ENCODE measurements around the gene OR2F1. TPM values are rescaled to one million over a fixed set of nuclear protein-coding genes. Genes with fewer than 3 reads are reported as not detected.

OR2F1 gene, protein sequence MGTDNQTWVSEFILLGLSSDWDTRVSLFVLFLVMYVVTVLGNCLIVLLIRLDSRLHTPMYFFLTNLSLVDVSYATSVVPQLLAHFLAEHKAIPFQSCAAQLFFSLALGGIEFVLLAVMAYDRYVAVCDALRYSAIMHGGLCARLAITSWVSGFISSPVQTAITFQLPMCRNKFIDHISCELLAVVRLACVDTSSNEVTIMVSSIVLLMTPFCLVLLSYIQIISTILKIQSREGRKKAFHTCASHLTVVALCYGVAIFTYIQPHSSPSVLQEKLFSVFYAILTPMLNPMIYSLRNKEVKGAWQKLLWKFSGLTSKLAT
- not detected in 2 replicates for total RNA-seq (ENCODE audit: low replicate concordance)
- long read RNA-seq, result 0 reads

DNA sequence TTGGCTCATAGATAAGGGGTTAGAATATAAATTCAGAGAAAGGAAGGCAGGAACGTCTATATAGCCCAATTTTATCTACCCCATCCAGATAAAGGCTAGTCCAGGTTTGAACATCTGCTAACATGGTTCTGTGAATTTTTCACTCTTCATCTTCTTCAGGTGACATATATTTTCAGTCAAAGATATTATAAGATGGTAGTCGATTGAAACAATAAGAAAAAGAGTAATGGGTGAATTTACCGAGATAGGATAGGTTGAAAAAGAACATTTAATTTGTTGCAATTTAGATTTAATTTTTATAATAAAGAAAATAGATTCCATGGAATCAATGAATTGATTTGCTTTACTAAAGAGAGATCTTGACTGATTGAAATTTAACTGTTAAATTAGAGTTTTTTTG is at the start of gene OR2F1:
Gene OR2F1, plus strand, starts transcription at position 301 of the 400 bp plus-strand sequence. CDS start 5,127 bp downstream, outside the sequence.
- no peaks in the 10 kb centered on the region for H3K4me1 Mint-ChIP-seq (ENCODE audit: unreplicated experiment)
- peaks cover 19% of the 10 kb centered on the region for H3K27me3 Mint-ChIP-seq
- no peak within 1 kb of the TSS for H3K4me3 Mint-ChIP-seq
- H3K27ac Mint-ChIP-seq, result no peak within 1 kb of the TSS
- TF ChIP-seq, protein P1, sequence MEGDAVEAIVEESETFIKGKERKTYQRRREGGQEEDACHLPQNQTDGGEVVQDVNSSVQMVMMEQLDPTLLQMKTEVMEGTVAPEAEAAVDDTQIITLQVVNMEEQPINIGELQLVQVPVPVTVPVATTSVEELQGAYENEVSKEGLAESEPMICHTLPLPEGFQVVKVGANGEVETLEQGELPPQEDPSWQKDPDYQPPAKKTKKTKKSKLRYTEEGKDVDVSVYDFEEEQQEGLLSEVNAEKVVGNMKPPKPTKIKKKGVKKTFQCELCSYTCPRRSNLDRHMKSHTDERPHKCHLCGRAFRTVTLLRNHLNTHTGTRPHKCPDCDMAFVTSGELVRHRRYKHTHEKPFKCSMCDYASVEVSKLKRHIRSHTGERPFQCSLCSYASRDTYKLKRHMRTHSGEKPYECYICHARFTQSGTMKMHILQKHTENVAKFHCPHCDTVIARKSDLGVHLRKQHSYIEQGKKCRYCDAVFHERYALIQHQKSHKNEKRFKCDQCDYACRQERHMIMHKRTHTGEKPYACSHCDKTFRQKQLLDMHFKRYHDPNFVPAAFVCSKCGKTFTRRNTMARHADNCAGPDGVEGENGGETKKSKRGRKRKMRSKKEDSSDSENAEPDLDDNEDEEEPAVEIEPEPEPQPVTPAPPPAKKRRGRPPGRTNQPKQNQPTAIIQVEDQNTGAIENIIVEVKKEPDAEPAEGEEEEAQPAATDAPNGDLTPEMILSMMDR (conservative IDR thresholded peaks at IDR 0.05), result no peak
- DNase-seq (ENCODE audit: extremely low spot score, unreplicated experiment), result no peak
- no peaks in the 10 kb centered on the region for H3K9me3 Mint-ChIP-seq
- no peaks in the 10 kb centered on the region for H3K36me3 Mint-ChIP-seq

DNA sequence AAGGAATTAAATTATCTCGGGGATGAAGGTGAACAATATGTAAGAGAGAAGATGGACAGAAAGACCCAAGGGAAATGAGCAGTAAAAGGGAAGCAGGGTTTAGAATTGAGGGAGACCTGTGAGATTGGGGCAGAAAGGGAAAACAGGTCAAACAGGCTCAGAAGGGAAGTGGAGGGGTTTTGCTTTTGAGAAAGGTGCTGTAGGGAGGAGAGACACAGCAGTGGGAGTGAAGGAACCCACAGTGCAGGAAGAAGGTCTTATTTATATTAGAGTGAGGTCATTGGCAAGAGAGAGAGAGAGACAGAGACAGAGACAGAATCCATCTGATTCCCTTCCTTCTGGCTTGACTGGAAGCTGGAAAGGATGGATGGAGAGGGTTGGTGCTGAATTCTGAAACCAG is 49.1 kb upstream of the OR2F1 start:
- Mint-ChIP-seq H3K4me3 (peak overlapping the region; percentile 14), H3K27ac (peak overlapping the region; percentile 12)

DNA sequence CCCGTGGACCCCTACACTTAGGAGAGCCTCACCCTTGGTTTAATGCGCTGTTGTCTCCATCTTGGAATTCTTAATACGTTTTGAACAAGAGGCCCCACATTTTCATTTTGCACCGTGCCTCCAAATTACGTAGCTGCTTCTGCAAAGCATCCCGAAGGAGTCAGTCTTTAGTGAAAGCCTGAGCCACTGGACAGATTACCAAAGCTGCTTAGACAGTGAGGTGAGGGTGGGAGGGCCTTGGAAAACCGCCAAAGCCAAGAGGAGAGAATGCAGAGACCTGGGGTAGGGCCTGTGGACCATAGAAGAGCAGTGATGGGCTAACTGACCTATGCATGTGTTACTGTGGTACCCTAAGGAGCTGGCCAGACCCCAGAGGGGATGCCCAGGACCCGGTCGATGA is 48.5 kb upstream of the OR2F1 start:
- TF ChIP-seq, protein P1 (conservative IDR thresholded peaks at IDR 0.05), result no peak

More for the DNA sequence above, 49.1 kb upstream of the OR2F1 start:
- H3K9me3 Mint-ChIP-seq, result no peaks in the 10 kb centered on the region
- H3K27me3 Mint-ChIP-seq, result no peaks in the 10 kb centered on the region
- no peaks in the 10 kb centered on the region for H3K36me3 Mint-ChIP-seq
- peaks cover 12% of the 10 kb centered on the region for H3K4me1 Mint-ChIP-seq (ENCODE audit: unreplicated experiment)
- TF ChIP-seq, protein P1 (conservative IDR thresholded peaks at IDR 0.05), result no peak
- DNase-seq (ENCODE audit: extremely low spot score, unreplicated experiment), result no peak

DNA sequence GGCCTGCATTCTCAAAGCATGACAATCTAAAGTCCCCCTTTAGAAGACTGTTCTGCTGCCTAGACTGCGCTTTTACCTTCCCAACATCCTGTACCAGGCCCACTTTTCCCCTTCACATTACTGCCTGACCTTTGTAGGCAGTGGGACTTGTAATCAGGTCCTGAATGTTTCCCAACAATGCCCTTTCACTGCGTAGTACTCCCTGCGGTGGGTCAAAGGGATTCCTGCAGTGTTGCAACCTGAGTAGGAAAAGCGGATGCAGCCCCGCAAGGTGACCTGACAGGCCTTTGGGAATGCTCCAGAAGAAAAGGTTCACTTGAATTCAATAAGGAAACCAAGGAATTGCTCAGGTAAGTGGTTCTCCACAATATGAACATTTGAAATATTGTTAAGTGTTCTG is 47.7 kb upstream of the OR2F1 start:
- H3K36me3 Mint-ChIP-seq, result no peaks in the 10 kb centered on the region
- H3K4me1 Mint-ChIP-seq (ENCODE audit: unreplicated experiment), result peaks cover 9% of the 10 kb centered on the region
- TF ChIP-seq, protein P1 (conservative IDR thresholded peaks at IDR 0.05), result no peak
- no peaks in the 10 kb centered on the region for H3K27me3 Mint-ChIP-seq
- H3K4me3 Mint-ChIP-seq, result no peak overlapping the region
- no peaks in the 10 kb centered on the region for H3K9me3 Mint-ChIP-seq
- H3K27ac Mint-ChIP-seq, result no peak overlapping the region
- no peak for DNase-seq (ENCODE audit: extremely low spot score, unreplicated experiment)

More for the DNA sequence above, 48.5 kb upstream of the OR2F1 start:
- Mint-ChIP-seq H3K9me3 (no peaks in the 10 kb centered on the region), H3K27ac (no peak overlapping the region), H3K4me3 (no peak overlapping the region), H3K4me1 (ENCODE audit: unreplicated experiment) (peaks cover 9% of the 10 kb centered on the region), H3K27me3 (no peaks in the 10 kb centered on the region), H3K36me3 (no peaks in the 10 kb centered on the region)
- DNase-seq (ENCODE audit: extremely low spot score, unreplicated experiment), result no peak

DNA sequence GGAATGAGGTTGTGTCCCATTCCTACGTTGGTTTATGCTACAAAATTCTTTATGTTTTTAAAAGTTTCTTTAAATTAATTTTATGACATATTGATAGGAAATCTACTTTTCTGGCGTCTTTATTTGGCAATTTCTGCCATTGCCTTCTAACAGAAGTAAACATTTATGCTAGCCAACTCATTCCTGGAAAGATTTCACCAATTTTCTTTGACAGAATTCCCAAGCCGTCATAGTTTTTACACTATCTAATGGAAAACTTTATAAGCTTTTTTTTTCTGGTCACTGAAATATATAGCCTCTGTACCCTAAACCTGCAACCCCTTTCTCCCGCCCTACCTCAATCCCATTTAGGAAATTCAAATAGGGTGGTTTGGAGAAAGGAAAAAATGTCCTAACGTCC is 46.5 kb upstream of the OR2F1 start:
- Mint-ChIP-seq H3K9me3 (no peaks in the 10 kb centered on the region), H3K4me1 (ENCODE audit: unreplicated experiment) (peaks cover 5% of the 10 kb centered on the region), H3K4me3 (no peak overlapping the region), H3K27me3 (no peaks in the 10 kb centered on the region), H3K36me3 (no peaks in the 10 kb centered on the region), H3K27ac (no peak overlapping the region)
- TF ChIP-seq, protein P1 (conservative IDR thresholded peaks at IDR 0.05), result no peak
- no peak for DNase-seq (ENCODE audit: extremely low spot score, unreplicated experiment)
